ENCODE measurements around the gene GGA1.

GGA1 gene

GRCh38 chr22:37581504-37581903 is 27.1 kb upstream of the GGA1 start:
- no peak for TF ChIP-seq CTCF (IDR thresholded peaks at IDR 0.05)

- no peak for TF ChIP-seq CTCF (IDR thresholded peaks at IDR 0.05)
Observed at GRCh38 chr22:37582526-37582925, 26.1 kb upstream of the GGA1 start.

- no peak for TF ChIP-seq CTCF (IDR thresholded peaks at IDR 0.05)
Observed at GRCh38 chr22:37588546-37589215, 20.0 kb upstream of the GGA1 start.

GRCh38 chr22:37589636-37590035 is 19.0 kb upstream of the GGA1 start:
- TF ChIP-seq CTCF (IDR thresholded peaks at IDR 0.05), result no peak

- no peak for TF ChIP-seq CTCF (IDR thresholded peaks at IDR 0.05)
Observed at GRCh38 chr22:37591823-37592404, 16.7 kb upstream of the GGA1 start.

GRCh38 chr22:37594237-37594636 is 14.4 kb upstream of the GGA1 start:
- no peak for TF ChIP-seq CTCF (IDR thresholded peaks at IDR 0.05)

GRCh38 chr22:37599153-37599552 is 9.5 kb upstream of the GGA1 start:
- no peak for TF ChIP-seq CTCF (IDR thresholded peaks at IDR 0.05)

GRCh38 chr22:37601203-37601539 is 7.5 kb upstream of the GGA1 start:
- no peak for TF ChIP-seq CTCF (IDR thresholded peaks at IDR 0.05)

Data from LNCAP (cell line).